ENCODE results near the gene AKAP13. TPM values are rescaled to one million over a fixed set of nuclear protein-coding genes. Genes with fewer than 3 reads are reported as not detected.
A peak's percentile ranks its signal among the peaks of the same experiment; 100 is the strongest.

Gene AKAP13, protein sequence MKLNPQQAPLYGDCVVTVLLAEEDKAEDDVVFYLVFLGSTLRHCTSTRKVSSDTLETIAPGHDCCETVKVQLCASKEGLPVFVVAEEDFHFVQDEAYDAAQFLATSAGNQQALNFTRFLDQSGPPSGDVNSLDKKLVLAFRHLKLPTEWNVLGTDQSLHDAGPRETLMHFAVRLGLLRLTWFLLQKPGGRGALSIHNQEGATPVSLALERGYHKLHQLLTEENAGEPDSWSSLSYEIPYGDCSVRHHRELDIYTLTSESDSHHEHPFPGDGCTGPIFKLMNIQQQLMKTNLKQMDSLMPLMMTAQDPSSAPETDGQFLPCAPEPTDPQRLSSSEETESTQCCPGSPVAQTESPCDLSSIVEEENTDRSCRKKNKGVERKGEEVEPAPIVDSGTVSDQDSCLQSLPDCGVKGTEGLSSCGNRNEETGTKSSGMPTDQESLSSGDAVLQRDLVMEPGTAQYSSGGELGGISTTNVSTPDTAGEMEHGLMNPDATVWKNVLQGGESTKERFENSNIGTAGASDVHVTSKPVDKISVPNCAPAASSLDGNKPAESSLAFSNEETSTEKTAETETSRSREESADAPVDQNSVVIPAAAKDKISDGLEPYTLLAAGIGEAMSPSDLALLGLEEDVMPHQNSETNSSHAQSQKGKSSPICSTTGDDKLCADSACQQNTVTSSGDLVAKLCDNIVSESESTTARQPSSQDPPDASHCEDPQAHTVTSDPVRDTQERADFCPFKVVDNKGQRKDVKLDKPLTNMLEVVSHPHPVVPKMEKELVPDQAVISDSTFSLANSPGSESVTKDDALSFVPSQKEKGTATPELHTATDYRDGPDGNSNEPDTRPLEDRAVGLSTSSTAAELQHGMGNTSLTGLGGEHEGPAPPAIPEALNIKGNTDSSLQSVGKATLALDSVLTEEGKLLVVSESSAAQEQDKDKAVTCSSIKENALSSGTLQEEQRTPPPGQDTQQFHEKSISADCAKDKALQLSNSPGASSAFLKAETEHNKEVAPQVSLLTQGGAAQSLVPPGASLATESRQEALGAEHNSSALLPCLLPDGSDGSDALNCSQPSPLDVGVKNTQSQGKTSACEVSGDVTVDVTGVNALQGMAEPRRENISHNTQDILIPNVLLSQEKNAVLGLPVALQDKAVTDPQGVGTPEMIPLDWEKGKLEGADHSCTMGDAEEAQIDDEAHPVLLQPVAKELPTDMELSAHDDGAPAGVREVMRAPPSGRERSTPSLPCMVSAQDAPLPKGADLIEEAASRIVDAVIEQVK (N-terminal part only)
- polyA plus RNA-seq (2012; ENCODE audit: low read depth, missing spikeins) = 46.1 TPM

DNA sequence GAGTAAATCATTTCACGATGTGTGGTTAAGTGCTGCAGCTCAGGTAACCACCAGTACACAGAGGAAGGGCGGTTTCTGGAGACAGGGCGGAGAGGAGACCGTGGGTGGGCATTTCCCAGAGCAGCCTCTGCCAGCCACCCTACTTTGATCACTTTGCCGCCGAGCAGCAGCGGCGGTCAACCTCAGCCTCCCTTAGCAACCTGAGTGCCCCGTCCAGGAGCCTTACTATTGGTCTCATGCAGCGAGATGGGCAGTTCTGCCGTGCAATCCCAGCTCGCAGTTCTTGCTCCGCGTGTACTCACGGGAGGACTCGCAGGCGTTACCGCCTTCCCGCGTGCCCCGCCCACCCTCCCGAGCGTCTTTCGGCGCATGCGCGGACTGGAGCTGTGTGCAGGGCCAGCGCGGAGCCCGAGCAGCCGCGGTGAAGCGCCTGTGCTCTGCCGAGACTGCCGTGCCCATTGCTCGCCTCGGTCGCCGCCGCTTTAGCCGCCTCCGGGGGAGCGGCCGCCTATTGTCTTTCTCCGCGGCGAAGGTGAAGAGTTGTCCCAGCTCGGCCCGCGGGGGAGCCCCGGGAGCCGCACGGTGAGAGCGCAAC is at the start of gene AKAP13:
Gene AKAP13, plus strand, starts transcription at position 387 of the 595 bp plus-strand sequence. CDS start 105,118 bp downstream, outside the sequence.
- TF ChIP-seq SPI1 (IDR thresholded peaks at IDR 0.05; ENCODE audit: low read depth, low read length) = no peak
- TF ChIP-seq POLR2A (IDR thresholded peaks at IDR 0.05; ENCODE audit: low read depth, low read length) = peak; percentile 69
- no peak; the same call in 1 of the 2 replicates for TF ChIP-seq POU2F2 (IDR thresholded peaks at IDR 0.05; ENCODE audit: low read depth, low read length)
- peak; percentile 45; the same call in 1 of the 2 replicates for TF ChIP-seq TAF1 (IDR thresholded peaks at IDR 0.05; ENCODE audit: low read depth, low read length)
- 0 out of 2 replicates have a peak, but pooled peaks have one; percentile 49 for TF ChIP-seq POLR2AphosphoS5 (IDR thresholded peaks at IDR 0.05; ENCODE audit: low read depth, low read length)
- FAIRE-seq (peak; percentile 94), DNase-seq (ENCODE audit: insufficient read length, low spot score) (peak; percentile 76)

DNA sequence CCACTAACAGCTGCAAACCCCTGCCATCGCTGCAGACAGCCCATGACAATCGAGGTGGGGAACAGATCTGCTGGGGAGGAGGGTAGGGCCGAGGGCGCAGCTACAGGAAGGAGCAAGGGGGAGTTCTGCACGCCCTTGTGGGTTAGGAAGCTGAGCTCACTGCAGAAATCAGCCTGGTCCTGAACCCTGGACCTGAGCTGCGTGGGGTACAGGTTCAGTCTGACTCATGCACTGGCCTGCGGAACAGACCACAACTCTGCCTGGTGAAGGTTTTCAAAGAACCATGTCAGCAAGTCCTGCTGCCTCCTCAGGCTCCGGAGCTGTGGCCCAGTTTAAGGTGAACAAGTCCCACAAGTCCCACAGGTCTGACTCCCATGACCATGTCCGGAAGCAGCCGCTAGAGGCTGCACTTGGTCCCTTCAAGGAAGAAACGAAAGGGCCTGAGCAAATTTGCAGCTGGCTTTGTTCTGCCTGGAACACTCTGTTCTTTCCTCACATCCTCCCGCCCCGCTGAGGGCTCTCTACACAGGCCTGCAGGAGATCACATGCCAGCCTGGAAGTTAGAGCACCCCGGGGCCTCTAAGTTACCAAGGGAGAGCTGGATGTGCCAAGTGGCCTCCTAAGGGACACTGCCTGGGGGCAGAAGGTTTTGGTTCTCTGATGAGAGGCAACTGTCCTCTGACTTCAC is 49.4 kb upstream of the AKAP13 start:
- FAIRE-seq (peak; percentile 95), DNase-seq (ENCODE audit: insufficient read length, low spot score) (peak; percentile 44)
- TF ChIP-seq POLR2AphosphoS5 (IDR thresholded peaks at IDR 0.05; ENCODE audit: low read depth, low read length) (peak; percentile 42), POU2F2 (IDR thresholded peaks at IDR 0.05; ENCODE audit: low read depth, low read length) (peak; percentile 90), SPI1 (IDR thresholded peaks at IDR 0.05; ENCODE audit: low read depth, low read length) (peak; percentile 23; the same call in 1 of the 2 replicates), TAF1 (IDR thresholded peaks at IDR 0.05; ENCODE audit: low read depth, low read length) (no peak), POLR2A (IDR thresholded peaks at IDR 0.05; ENCODE audit: low read depth, low read length) (peak; percentile 45; the same call in 1 of the 2 replicates), PAX5 (IDR thresholded peaks at IDR 0.05; ENCODE audit: insufficient read depth, low read length, severe bottlenecking) (no peak)

DNA sequence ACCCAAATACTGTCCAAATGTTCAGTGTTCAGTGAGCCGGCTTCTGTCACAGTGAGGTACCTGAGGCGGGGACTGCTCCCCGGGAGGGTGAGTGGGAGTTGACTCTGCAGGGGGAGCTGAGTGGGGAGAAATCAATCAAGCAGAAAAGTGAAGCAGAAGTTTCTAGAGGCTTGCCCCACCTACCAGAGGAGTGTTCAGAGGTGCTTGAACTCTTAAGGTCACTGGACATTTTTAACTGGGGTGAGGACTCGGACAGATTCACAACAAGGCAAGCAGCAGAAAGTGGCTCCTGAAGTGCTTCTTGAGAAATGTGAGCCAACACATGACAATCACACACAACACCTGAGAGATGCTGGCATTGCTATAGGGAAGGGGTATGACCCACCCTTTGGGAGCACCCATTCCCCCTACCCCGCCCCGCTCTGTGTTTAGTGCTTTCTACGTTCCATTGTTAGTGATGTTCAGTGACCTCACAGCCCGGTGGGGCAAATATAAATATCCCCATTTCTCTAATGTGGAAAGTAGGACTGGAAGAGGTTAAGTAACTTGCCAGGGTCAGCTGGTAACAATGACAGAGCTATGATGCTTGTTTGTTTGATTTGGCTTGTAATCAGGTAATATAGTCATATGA is 48.6 kb upstream of the AKAP13 start:
- TF ChIP-seq SPI1 (IDR thresholded peaks at IDR 0.05; ENCODE audit: low read depth, low read length) = no peak
- TF ChIP-seq POU2F2 (IDR thresholded peaks at IDR 0.05; ENCODE audit: low read depth, low read length) = no peak
- TF ChIP-seq PAX5 (IDR thresholded peaks at IDR 0.05; ENCODE audit: insufficient read depth, low read length, severe bottlenecking) = peak; percentile 77
- FAIRE-seq = no peak
- no peak for DNase-seq (ENCODE audit: insufficient read length, low spot score)

DNA sequence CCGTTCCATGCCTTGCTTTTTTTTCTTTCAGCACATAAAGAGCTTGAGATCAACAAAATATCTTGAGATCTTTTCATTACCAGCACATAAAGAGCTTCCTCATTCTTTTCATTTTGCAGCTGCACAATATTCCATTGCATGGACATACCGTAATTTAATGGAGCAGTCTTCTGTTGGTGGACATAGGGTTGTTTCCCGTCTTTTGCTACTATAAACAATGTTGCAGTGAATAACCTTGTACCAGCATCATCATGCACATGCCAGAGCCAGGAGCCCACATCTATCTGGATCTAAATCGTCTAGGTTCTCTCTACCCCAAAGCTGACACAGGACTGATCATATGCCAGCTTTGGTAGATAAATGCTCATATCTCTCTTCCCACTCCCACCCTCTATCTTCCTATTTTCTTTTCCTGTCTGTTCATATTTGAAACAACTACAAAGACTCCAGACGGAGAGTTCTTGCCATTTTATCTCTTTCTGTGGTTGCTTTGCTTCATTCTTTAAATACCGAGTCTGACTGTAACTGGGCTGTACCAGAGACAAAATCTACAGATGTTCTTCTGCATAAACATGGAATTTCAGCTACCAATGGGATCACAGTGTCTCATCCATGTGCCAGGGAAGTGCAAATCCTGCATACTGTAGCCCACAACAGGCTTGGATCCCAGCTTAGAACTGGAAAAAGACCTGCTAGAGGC is 47.1 kb upstream of the AKAP13 start:
- FAIRE-seq = no peak
- no peak for DNase-seq (ENCODE audit: insufficient read length, low spot score)
- TF ChIP-seq POU2F2 (IDR thresholded peaks at IDR 0.05; ENCODE audit: low read depth, low read length) = no peak
- TF ChIP-seq SPI1 (IDR thresholded peaks at IDR 0.05; ENCODE audit: low read depth, low read length) = no peak
- no peak for TF ChIP-seq TAF1 (IDR thresholded peaks at IDR 0.05; ENCODE audit: low read depth, low read length)
- no peak for TF ChIP-seq PAX5 (IDR thresholded peaks at IDR 0.05; ENCODE audit: insufficient read depth, low read length, severe bottlenecking)
- no peak for TF ChIP-seq POLR2AphosphoS5 (IDR thresholded peaks at IDR 0.05; ENCODE audit: low read depth, low read length)

DNA sequence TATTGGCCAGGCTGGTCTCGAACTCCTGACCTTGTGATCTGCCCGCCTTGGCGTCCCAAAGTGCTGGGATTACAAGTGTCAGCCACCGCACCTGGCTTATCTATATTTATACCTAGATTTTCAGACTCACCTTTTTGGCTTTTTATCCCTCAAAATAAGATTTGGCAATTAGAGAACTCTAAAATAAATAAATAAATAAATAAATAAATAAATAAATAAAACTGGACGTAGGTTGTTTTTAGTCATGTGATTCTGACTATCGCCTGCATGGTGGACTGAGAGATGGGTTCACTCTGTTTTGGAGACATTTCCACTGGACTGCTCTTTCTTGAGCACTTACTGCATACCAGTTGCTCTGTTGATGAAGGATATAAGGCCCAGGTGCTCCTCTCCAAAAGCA is 46.2 kb upstream of the AKAP13 start:
- no peak for TF ChIP-seq TAF1 (IDR thresholded peaks at IDR 0.05; ENCODE audit: low read depth, low read length)
- TF ChIP-seq POLR2AphosphoS5 (IDR thresholded peaks at IDR 0.05; ENCODE audit: low read depth, low read length) = no peak
- TF ChIP-seq POLR2A (IDR thresholded peaks at IDR 0.05; ENCODE audit: low read depth, low read length) = no peak
- TF ChIP-seq POU2F2 (IDR thresholded peaks at IDR 0.05; ENCODE audit: low read depth, low read length) = no peak
- TF ChIP-seq PAX5 (IDR thresholded peaks at IDR 0.05; ENCODE audit: insufficient read depth, low read length, severe bottlenecking) = no peak
- TF ChIP-seq SPI1 (IDR thresholded peaks at IDR 0.05; ENCODE audit: low read depth, low read length) = no peak
- DNase-seq (ENCODE audit: insufficient read length, low spot score) (no peak), FAIRE-seq (no peak)

DNA sequence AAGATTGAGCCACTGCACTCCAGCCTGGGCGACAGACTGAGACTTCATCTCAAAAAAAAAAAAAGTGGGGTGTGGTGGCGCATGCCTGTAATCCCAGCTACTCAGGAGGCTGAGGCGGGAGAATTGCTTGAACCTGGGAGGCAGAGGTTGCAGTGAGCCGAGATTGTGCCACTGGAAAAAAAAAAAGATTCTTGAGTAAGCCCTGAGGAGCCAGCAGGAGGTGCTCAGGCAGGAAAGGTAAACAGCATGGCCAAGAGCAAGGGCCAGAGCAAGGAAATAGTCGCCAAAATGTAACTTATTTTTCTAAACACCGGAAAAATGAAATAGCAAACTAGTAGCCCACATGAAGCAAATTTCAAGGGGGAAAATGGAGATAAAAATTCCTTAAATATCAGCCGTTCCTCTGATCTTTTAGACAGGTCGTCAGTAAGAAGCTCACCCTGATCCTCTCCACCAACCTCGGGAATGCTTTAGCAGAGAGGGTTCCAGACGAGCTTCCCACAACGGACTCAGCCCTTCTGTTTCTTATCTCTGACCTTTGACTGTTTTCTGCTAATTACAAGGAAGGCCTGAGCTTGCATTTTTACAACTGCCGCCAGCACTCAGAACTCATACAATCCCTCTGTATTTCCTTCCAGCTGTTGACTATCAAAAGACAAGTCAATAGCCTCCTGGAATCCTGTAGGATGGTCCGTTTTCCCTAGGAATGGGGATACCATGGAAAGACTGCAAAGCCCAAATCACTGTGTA is 45.0 kb upstream of the AKAP13 start:
- FAIRE-seq (no peak), DNase-seq (ENCODE audit: insufficient read length, low spot score) (no peak)
- TF ChIP-seq SPI1 (IDR thresholded peaks at IDR 0.05; ENCODE audit: low read depth, low read length) = no peak
- TF ChIP-seq POU2F2 (IDR thresholded peaks at IDR 0.05; ENCODE audit: low read depth, low read length) = no peak
- no peak for TF ChIP-seq POLR2AphosphoS5 (IDR thresholded peaks at IDR 0.05; ENCODE audit: low read depth, low read length)
- TF ChIP-seq TAF1 (IDR thresholded peaks at IDR 0.05; ENCODE audit: low read depth, low read length) = no peak
- no peak for TF ChIP-seq POLR2A (IDR thresholded peaks at IDR 0.05; ENCODE audit: low read depth, low read length)
- no peak for TF ChIP-seq PAX5 (IDR thresholded peaks at IDR 0.05; ENCODE audit: insufficient read depth, low read length, severe bottlenecking)

DNA sequence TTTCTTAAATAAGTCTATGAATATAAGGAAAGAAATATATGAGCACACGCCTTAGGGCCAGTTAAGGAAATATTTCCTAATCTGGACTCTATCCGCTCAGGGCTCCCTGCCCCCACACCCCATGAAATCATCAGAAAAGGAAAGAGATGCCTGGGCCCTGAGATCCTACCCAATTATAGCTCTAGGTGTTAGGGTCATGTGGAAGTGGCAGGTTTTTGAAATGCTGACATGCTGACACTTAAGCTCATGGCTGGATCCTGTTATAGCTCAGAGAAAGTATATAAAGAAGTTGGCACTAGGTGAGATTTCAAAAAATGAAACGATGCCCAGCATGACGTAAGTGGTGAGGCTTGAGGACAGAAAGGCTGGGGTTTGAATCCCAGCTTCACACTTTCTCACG is 43.5 kb upstream of the AKAP13 start:
- no peak for DNase-seq (ENCODE audit: insufficient read length, low spot score)
- TF ChIP-seq SPI1 (IDR thresholded peaks at IDR 0.05; ENCODE audit: low read depth, low read length) (no peak), POU2F2 (IDR thresholded peaks at IDR 0.05; ENCODE audit: low read depth, low read length) (no peak), POLR2A (IDR thresholded peaks at IDR 0.05; ENCODE audit: low read depth, low read length) (no peak), PAX5 (IDR thresholded peaks at IDR 0.05; ENCODE audit: insufficient read depth, low read length, severe bottlenecking) (no peak), TAF1 (IDR thresholded peaks at IDR 0.05; ENCODE audit: low read depth, low read length) (no peak), POLR2AphosphoS5 (IDR thresholded peaks at IDR 0.05; ENCODE audit: low read depth, low read length) (no peak)
- no peak for FAIRE-seq

Data from GM12891 (cell line).